HG02981 (cell line): ENCODE data around the gene EYS.

ENCODE experiments used
- ATAC-seq: cut with Tn5 transposase; IDR thresholded peaks from one replicate; pipeline ENCODE4 v1.9.1; 2021; ENCODE audit warnings: mild to moderate bottlenecking, moderate library complexity; ENCODE audit not compliant: unreplicated experiment

The EYS gene

DNA sequence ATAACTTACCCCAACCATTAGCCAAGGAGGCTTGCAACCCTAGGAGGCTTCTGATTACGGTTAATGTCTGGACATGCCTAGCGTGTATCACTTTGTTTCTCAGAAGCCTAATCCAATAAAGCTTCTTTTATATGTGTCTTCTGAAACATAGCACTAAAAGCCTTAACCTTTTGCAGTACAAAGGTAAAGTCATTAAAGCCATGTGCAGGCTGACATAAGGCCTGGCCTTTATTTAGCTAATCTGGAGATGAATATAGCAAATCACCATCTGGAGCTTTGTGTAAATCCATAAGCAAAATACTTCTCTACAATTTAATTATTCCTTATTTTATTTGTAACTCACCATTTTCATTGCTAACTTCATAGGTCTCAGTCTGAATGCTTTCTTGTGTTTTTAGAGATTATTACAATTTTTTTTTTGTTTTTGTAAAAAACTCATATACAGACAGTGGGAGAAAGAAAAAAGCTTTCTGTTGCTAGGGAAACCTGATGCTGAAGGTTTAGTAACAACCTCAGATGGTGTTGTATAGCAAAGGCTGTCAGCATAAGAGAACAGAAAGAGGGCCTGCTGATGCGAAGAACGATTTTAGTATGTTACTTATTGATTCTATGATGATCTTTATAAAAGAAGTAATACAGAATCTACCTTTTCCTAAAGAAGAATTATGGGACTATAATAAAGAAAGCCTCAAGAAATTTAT is at the start of gene EYS:
Gene EYS (minus strand): TSS at position 101 of the 701 bp plus-strand sequence. CDS start 211,816 bp downstream, outside the sequence.
- ATAC-seq: no peak

DNA sequence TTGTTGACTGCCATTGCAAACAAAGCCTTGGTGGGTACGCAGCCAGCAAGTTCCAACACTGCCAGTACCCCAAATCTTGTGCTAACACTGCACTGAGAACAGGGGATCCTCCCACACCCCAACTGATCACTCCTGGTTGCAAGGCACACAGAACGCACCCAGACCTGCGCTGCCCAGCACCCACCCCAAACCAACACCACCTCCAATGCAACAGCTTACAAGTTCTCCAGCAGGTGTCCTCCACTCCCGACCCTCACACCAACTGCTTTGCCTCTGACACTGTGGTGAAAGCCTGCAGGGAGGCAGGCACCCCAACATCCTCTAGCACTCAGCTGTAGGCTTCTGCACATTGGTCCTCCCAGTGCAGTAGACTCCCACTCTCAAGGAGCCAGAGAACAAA is 39.3 kb upstream of the EYS start:
- no peak for ATAC-seq

DNA sequence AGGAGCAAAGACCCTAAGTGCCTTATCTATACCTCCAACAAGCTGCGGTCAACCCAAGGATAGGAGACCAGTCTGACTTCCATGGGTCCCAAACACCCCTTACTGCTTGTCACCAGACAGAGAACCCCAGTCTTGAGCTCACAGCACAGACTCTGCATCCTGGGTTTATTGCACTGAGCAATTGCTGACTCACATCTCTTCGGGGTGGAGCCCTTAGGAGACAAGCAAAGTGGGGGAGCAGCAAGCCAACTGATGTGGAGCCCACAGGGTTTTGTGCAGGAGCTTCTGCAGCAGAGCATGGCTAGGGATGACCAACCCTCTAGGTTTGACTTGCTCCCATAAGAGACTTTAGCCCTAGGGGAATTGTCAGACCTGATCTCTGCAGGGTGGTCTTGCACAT is 38.6 kb upstream of the EYS start:
- ATAC-seq: no peak

DNA sequence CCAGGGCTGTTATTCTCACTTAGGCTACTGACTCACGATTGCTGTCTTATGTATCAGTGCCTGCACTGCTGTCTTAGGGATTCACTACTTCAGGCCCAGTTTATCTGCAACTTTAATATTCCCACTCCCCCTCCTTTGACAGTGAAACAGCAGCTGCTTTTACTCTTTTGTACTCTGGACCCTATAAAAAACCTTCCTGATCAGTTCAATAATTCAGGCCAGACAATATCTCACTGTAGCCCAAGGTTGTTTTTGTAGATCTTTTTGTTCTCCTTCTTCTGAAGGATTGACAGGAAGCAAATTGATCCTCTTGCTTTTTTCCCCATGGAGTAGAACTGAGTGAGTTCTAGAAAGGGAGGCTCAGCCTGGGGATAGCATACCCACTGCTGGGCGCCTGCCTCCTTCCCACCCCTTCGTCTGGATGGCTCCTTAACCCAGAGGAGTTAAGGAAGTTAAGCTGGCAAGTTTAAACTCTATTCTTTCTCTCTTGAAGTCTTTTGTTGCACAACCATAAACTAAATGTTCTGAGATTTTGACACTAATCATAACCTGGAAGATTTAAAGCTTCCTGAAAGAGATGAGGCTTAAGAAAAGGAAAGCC is 22.0 kb upstream of the EYS start:
- ATAC-seq: no peak

DNA sequence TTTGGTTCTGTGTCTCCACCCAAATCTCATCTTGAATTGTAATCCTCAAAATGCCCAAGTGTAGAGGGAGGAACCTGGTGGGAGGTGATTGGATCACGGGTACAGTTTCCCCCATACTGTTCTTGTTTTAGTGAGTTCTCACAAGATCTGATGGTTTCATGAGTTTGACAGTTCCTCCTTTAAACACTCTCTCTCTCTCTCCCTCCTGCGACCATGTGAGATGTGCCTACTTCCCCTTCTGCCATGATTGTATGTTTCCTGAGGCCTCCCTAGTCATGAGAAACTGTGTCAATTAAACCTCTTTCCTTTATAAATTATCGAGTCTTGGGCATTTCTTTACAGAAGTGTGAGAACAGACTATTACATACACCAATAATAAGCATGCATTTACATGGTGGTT is 12.1 kb upstream of the EYS start:
- no peak for ATAC-seq

DNA sequence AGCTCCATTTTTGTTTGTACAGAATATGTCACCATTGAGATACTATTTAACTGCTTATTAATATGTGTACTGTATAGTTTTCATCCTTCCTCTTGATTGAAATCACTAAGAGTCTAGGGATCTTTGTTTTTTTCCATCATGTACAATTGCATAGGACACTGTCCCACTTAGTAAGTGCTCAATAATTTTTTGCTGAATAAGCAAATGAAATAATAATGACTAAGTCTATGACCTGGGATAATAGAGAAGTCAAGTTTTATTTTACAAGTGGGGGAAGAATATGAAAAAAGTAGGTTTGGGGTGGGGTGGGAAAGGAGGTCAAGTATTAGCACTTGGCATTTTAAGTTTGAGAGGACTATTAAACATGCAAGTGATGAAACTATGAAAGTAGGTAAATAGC is 4.5 kb upstream of the EYS start:
- ATAC-seq: no peak

DNA sequence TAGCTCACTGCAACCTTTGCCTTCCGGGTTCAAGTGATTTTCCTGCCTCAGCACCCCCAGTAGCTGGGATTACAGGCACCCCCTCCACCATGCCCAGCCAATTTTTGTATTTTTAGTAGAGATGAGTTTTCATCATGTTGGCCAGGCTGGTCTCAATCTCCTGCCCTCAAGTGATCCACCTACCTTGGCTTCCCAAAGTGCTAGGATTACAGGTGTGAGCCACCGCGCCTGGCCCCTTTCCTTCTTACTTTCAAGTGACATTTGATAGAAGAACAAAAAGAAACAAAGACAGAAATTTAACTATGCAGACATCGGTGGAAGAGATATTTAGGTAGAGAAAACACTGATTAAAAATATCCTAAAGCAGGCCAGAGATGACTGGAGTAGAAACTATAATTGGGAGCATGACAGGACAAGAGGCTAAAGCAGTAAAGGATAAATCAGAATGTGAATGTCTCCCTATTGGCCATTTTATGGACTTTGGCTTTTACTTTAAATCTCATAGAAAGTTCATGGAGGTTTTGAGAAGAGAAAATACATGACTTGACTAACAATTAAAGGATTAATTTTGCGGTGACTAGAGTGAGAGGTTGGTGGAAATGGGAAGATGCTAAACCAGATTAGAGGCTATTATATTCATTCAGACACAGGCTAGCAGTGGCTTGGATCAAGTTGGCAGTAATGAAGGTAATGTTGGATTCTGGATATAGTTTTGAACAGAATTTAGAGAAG is 2.2 kb upstream of the EYS start:
- ATAC-seq: no peak

DNA sequence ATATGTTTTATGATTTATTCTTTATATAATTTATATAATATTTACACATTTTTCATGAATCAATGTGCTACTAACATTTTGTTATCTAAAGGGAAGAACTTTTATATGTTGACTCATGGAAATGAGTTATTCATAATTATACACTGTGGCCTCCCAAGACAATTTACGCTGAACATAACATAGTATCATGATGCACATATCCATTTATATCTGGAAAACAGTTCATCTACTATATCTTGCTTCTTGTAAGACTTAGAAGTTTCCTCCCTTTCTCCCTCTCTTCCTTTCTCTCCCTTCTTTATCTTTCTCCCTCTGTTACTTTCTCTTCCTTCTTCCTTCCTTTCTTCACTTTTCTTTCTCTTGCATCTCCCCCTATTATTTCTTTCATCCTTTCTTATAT is 1.1 kb upstream of the EYS start:
- ATAC-seq: no peak

DNA sequence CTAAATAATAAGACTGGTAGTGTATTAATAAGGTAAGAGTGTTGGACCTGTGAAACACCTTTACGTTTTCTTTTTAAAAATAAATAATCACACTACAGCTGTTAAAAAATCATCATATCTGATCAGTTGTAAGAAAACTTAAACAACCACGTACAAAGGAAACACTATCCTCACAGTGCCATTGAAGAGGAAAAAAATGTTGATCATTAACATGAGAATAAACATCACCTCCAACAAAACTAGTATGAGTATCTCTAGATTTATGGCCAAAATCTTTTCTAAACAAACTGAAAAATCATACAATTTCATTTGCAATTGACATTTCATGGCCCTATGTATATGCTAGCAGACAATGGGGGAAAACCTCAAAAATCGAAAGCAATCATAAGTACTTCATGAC is 590 bp downstream of the EYS start:
- no peak for ATAC-seq

DNA sequence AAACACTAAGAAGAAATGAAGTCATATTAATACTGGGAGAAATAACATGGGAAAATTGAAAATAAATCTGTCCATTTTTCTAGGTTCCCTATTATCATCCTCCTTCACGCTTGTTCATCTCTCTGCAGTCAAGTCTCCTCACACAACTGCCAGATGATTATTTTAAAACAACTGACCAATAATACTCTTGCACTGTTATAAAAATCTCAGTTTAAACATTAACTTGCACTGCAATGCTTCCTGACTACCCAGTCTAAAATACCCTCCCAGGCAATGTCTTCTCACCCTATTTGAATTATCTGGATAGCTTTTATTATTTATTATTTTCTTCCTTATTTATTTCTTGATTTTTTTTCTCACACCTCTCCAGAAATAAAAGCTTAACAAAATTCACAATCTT is 5.7 kb downstream of the EYS start:
- no peak for ATAC-seq

DNA sequence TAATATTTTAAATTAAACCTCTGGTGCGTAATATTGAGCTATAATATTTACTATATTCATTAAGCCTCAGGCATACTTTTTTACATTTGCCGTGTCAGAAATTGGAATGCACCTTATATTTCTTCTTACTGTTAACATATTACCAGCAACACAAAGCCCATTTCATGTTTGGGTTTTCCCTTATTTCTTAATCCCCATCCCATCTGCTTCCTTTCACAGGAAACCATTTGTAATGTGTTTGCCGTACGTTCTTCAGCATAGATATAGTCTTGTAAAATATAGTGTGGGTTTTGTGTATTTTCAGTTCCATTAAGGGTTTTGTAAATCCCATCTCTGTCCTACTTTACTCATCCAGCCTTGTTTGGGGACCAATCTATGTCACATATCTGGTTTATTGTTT is 6.5 kb downstream of the EYS start:
- ATAC-seq: no peak

DNA sequence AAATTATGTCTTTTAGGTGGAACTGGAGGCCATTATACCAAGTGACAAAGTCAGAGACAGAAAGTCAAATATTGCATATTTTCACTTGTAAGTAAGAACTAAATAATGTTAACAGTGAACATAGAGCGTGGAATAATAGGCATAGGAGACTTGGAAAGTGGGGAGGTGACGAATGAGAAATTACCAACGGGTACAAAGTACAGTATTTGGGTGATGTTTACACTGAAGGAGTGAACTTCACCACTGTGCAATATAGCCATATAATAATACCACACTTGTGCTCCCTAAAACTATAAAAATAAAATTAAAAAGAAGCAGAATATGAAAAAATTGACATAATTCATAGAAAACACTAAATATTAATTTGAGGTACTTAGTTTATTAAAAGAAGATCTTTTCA is 14.9 kb downstream of the EYS start:
- ATAC-seq: no peak

DNA sequence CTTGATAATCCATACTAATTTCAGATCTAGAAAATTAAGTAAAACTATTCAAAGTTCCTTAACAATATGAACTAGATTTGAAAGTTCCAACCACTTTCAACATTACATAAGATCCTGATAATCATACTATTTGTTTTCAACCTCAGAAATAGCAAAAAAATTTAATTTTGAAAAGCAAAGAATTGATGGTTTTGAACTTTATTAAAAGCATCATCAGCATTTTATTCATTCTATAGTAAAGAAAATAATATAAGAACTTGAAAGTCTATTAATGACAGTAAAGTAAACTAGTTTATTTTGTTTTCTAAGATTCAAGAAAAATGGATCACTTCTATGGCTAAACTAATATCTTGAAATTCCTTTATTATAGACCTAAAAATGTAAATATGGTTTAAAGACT is 26.8 kb downstream of the EYS start:
- no peak for ATAC-seq

DNA sequence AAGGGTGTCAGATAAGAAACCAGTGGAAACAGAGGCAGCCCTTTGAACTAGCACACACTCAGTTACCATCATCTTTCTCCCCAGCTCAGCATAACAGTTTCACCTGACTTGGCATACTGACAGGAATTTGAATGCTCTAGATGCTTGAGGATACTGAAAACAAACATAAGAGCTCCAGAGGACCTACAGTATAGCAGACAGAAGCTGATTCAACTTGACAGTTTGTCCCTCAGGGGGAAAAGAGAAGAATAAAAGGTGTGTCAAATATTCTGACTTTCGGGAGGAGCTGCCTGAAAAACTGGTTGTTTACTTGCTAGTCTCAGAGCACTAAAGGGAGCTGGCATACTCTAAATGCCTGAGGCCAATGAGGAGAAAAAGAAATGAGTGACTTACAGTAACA is 35.1 kb downstream of the EYS start:
- ATAC-seq: no peak

DNA sequence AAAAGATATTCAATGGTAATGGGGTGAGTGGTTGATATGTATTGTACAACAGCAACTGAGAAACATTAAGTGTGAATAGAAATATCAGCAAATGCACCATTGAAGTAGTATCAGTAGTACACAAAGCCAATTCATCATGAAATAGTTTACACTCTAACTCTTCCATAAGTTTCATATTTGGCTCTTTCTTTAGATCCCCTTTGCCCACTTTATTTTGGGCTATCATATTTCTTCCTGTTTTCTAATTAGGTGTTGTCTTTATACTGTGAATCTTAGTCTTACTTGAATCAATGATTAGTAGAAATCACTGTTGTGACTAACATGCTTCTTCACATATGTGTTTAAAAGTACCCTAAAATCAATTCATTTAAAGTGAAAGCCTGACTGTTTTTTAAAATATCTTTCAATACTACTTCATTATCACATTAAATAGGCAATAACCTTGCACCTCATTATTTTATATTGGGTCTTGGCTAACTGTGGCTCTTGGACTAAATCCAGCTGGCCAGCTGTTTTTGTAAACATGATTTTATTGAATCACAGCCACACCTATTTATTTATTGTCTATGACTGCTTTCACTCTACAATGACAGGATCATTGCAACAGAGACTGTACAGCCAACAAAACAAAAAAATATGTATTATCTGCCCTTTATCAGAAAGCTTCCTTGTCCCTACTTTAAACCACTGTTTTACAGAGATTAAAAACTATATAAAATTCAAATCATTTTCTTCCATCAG is 38.9 kb downstream of the EYS start:
- no peak for ATAC-seq

DNA sequence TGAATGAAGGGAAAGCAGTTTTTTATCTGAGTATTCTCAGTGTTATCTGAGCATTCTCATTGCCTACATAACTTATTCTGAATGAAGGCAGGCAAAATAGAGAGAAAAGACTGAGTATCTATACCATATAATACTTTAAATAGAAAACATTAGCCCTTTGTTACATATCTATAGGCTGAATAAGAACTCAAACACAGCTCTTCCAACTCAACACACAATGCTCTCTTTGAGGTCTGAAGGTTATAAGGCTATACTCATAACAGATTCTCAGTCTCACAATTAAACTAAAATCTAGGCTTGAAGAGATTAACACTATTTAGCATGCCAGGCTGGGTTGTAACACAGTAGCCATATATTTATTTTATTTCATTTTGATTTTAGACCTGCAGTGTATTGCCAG is 56.9 kb downstream of the EYS start:
- no peak for ATAC-seq

DNA sequence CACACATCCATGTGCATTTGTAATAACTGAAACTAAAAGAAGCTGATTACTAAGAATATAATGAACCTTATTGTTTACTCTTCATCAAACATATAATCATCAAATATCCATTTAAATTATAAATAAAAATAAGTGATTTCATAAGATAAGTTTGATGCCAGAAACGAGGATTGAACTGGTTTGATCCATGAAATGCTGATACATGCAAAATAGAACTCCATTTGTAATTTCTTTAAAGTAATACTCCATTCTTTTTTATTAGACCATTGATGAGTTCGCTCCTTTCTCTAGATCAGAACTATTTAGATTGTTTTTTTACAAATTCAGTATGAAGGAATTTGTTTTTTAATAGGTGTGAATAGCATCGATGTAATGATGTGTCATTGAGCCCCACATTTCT is 57.6 kb downstream of the EYS start:
- ATAC-seq: no peak

DNA sequence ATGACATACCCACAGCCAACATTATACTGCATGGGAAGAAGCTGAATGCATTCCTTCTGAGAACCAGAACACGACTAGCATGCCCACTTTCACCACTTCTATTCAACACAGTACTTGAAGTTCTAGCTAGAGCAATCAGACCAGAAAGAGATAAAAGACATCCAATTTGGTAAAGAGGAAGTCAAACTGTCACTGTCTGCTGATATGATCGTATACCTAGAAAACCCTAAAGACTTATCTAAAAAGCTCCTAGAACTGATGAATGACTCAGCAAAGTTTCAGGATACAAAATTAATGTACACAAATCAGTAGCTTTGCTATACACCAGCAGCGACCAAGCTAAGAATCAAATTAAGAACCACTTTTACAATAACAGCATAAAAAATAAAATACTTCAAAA is 60.5 kb downstream of the EYS start:
- no peak for ATAC-seq

DNA sequence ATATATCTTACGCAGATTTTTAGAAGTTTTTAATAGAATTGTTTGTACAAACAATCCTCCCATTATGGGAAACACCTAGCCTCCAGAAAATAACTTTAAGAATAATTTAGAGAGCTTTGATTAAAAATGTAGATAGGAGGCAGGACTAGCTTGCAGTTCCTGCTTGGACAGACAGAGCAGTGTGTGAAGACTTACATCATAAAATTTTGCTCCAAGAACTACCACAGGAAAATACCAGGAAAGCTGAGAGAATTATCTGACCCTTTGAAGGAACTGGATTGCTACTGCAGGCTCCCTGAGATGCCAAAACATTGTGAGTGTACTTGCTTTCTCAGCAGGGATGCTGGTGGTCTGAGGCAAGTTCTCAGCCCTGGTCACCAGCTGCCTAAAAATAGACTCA is 64.2 kb downstream of the EYS start:
- ATAC-seq: no peak

DNA sequence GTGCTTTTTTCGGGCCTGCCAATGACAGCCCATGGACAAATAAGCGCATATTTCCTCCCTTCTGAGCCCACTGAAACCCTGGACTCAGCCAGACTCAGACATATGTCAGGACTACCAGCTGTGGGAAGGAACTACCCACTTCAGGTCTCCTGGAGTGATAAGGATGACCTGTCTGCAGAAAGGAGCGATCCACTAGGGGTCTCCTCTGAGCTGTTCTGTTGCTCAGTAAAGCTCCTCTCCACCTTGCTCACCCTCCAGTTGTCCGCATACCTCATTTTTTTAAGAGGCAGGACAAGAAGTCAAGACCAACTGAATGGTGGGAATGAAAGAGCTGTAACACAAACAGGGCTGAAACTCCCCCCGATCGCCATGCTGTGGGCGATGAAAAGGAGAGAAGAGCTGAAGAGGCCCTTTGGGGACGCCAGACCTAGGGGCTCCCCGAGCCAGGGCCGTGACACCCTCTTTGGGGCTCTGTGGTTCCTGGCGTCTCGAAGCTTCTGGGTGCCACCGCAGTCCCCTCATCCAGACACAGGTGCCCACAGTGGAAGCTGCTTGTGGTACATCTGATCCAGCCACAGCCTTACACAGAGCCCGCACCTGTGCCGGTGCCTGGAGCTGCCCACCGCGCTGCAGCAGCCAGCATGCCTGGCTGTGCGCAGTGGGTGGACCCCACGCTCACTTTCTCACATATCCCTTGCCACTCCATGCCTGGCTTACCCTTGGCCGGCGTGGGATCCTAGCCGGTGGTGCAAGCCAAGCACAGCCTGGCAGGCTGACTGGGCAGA is 68.8 kb downstream of the EYS start:
- ATAC-seq: no peak
